Central memory CD8-positive, alpha-beta T cell (primary cell): ENCODE data around the gene ACTN3.
"Not testable (repeated sequence)": the region's sequence is repeated elsewhere in the genome, so short reads cannot be mapped to it uniquely, and the experiment has no call there.

Source experiments
- ATAC-seq: fragments of 150-1000 bp; cut with Tn5 transposase; replicated peaks from 2 replicates; pipeline ENCODE4 v1.10.0; 2022; ENCODE audit warnings: mild to moderate bottlenecking, moderate FRiP score, moderate number of reproducible peaks; ENCODE audit not compliant: poor library complexity, severe bottlenecking; ENCODE audit errors: extremely low read depth
- DNase-seq, 2 donors: peaks; one replicate each; pipeline ENCODE4 v3.0.0; 2021; ENCODE audit warnings: low spot score in 2 of 2
- H3K27ac Mint-ChIP-seq: one replicate; pipeline ENCODE4 v1.8.0; 2022; ENCODE audit warnings: low read depth, mild to moderate bottlenecking, moderate library complexity, mixed read lengths
- H3K27me3 Mint-ChIP-seq: one replicate; pipeline ENCODE4 v1.8.0; 2022; ENCODE audit warnings: mixed read lengths
- H3K36me3 Mint-ChIP-seq: one replicate; pipeline ENCODE4 v1.8.0; 2022; ENCODE audit warnings: mild to moderate bottlenecking, moderate library complexity, mixed read lengths; ENCODE audit not compliant: insufficient read depth
- H3K4me1 Mint-ChIP-seq: one replicate; pipeline ENCODE4 v1.8.0; 2022; ENCODE audit warnings: mixed read lengths
- H3K4me3 Mint-ChIP-seq: one replicate; pipeline ENCODE4 v1.8.0; 2022; ENCODE audit warnings: mild to moderate bottlenecking, moderate library complexity, mixed read lengths
- H3K9me3 Mint-ChIP-seq: one replicate; pipeline ENCODE4 v1.8.0; 2022; ENCODE audit warnings: mixed read lengths

The ACTN3 gene

GRCh38 chr11:66598993-66599392 lies 52.3 kb downstream of the ACTN3 start:
- peaks cover 9% of the 10 kb centered on the region for H3K36me3 Mint-ChIP-seq
- H3K4me3 Mint-ChIP-seq, result no peak overlapping the region
- H3K27me3 Mint-ChIP-seq, result no peaks in the 10 kb centered on the region
- H3K4me1 Mint-ChIP-seq, result peaks cover 17% of the 10 kb centered on the region
- DNase-seq (no peak), ATAC-seq (no peak)
- no peak overlapping the region for H3K27ac Mint-ChIP-seq
- H3K9me3 Mint-ChIP-seq, result no peaks in the 10 kb centered on the region

GRCh38 chr11:66600219-66600618 lies 53.5 kb downstream of the ACTN3 start:
- H3K4me3 Mint-ChIP-seq, result no peak overlapping the region
- H3K4me1 Mint-ChIP-seq, result peaks cover 9% of the 10 kb centered on the region
- H3K36me3 Mint-ChIP-seq, result peaks cover 10% of the 10 kb centered on the region
- H3K27me3 Mint-ChIP-seq, result no peaks in the 10 kb centered on the region
- H3K27ac Mint-ChIP-seq, result peak overlapping the region; percentile 46
- ATAC-seq (no peak), DNase-seq (no peak)
- no peaks in the 10 kb centered on the region for H3K9me3 Mint-ChIP-seq

GRCh38 chr11:66600631-66601233 lies 54.0 kb downstream of the ACTN3 start:
- no peak overlapping the region for H3K4me3 Mint-ChIP-seq
- no peak for ATAC-seq
- no peak for DNase-seq
- H3K27me3 Mint-ChIP-seq, result no peaks in the 10 kb centered on the region
- peaks cover 4% of the 10 kb centered on the region for H3K4me1 Mint-ChIP-seq
- peak overlapping the region; percentile 46 for H3K27ac Mint-ChIP-seq
- peaks cover 11% of the 10 kb centered on the region for H3K36me3 Mint-ChIP-seq
- no peaks in the 10 kb centered on the region for H3K9me3 Mint-ChIP-seq

GRCh38 chr11:66603072-66603471 lies 56.4 kb downstream of the ACTN3 start:
- no peaks in the 10 kb centered on the region for H3K27me3 Mint-ChIP-seq
- no peaks in the 10 kb centered on the region for H3K4me1 Mint-ChIP-seq
- no peaks in the 10 kb centered on the region for H3K9me3 Mint-ChIP-seq
- H3K36me3 Mint-ChIP-seq, result peaks cover 14% of the 10 kb centered on the region
- ATAC-seq (no peak), DNase-seq (no peak)
- no peak overlapping the region for H3K4me3 Mint-ChIP-seq
- H3K27ac Mint-ChIP-seq, result no peak overlapping the region

GRCh38 chr11:66604155-66604554 lies 57.5 kb downstream of the ACTN3 start:
- DNase-seq, result no peak
- no peaks in the 10 kb centered on the region for H3K27me3 Mint-ChIP-seq
- no peaks in the 10 kb centered on the region for H3K4me1 Mint-ChIP-seq
- H3K36me3 Mint-ChIP-seq, result peaks cover 14% of the 10 kb centered on the region
- no peak for ATAC-seq
- H3K4me3 Mint-ChIP-seq, result no peak overlapping the region
- H3K9me3 Mint-ChIP-seq, result no peaks in the 10 kb centered on the region
- no peak overlapping the region for H3K27ac Mint-ChIP-seq

- H3K27ac Mint-ChIP-seq, H3K9me3 Mint-ChIP-seq, ATAC-seq, H3K27me3 Mint-ChIP-seq, H3K4me3 Mint-ChIP-seq, H3K4me1 Mint-ChIP-seq, H3K36me3 Mint-ChIP-seq, DNase-seq: not testable (repeated sequence)
These were observed 59.9 kb downstream of the ACTN3 start for GRCh38 chr11:66606608-66607007.

GRCh38 chr11:66607126-66607834 lies 60.6 kb downstream of the ACTN3 start:
- Mint-ChIP-seq H3K27me3 (no peaks in the 10 kb centered on the region), H3K9me3 (no peaks in the 10 kb centered on the region), H3K27ac (no peak overlapping the region), H3K4me1 (peaks cover 6% of the 10 kb centered on the region), H3K4me3 (no peak overlapping the region), H3K36me3 (peaks cover 9% of the 10 kb centered on the region)
- no peak for DNase-seq
- ATAC-seq, result no peak

- no peak overlapping the region for H3K4me3 Mint-ChIP-seq
- peaks cover 6% of the 10 kb centered on the region for H3K4me1 Mint-ChIP-seq
- peaks cover 11% of the 10 kb centered on the region for H3K36me3 Mint-ChIP-seq
- peak; percentile 46 for ATAC-seq
- H3K27me3 Mint-ChIP-seq, result no peaks in the 10 kb centered on the region
- no peak overlapping the region for H3K27ac Mint-ChIP-seq
- DNase-seq, result no peak
- H3K9me3 Mint-ChIP-seq, result no peaks in the 10 kb centered on the region
These were observed 63.3 kb downstream of the ACTN3 start for GRCh38 chr11:66609721-66610617.

- ATAC-seq (no peak), DNase-seq (no peak)
- Mint-ChIP-seq H3K4me3 (no peak overlapping the region), H3K27ac (no peak overlapping the region), H3K4me1 (peaks cover 27% of the 10 kb centered on the region), H3K9me3 (no peaks in the 10 kb centered on the region), H3K27me3 (no peaks in the 10 kb centered on the region), H3K36me3 (peaks cover 21% of the 10 kb centered on the region)
These were observed 65.8 kb downstream of the ACTN3 start for GRCh38 chr11:66612458-66612857.
